ENCODE measurements around the gene MED8. TPM values are rescaled to one million over a fixed set of nuclear protein-coding genes. Genes with fewer than 3 reads are reported as not detected.

Gene MED8
- polyA plus RNA-seq, 2 of the 4 experiments (the other 2 are of a cell fraction) = 21.8 to 33.9 TPM

- H3K4me3 ChIP-seq = no peak overlapping the region
- H3K9me3 ChIP-seq = no peaks in the 10 kb centered on the region
- FAIRE-seq (no peak), ATAC-seq (no peak), DNase-seq (ENCODE audit: low read depth in 1 of 2, low spot score in 1 of 2) (no peak)
- 81% methylated on average over 6 of the region's 7 CpGs for WGBS (ENCODE audit: missing lambda C conversion rate)
- H3K27ac ChIP-seq = no peak overlapping the region
- H3K4me1 ChIP-seq = no peaks in the 10 kb centered on the region
- ChIA-PET POLR2A (no interaction called here), CTCF (interaction anchor here (1.5 kb wide), 1 partner anchor 208 kb away, joined by 4 read pairs; no protein-coding TSS in a partner anchor)
- H3K4me2 ChIP-seq = no peak overlapping the region
- TF ChIP-seq HOXA7 (CRISPR knock-in tag; IDR thresholded peaks at IDR 0.05) = no peak
- no peak for TF ChIP-seq CBX8 (IDR thresholded peaks at IDR 0.05)
- TF ChIP-seq ZNF302 (CRISPR knock-in tag; IDR thresholded peaks at IDR 0.05) = no peak
- no peak for TF ChIP-seq RCOR1 (IDR thresholded peaks at IDR 0.05; ENCODE audit: low read depth, low read length)
- no peak for TF ChIP-seq NR3C1 (IDR thresholded peaks at IDR 0.05)
- TF ChIP-seq HOXB13 (CRISPR knock-in tag; IDR thresholded peaks at IDR 0.05; ENCODE audit: low read depth) = no peak
- TF ChIP-seq, protein P1, sequence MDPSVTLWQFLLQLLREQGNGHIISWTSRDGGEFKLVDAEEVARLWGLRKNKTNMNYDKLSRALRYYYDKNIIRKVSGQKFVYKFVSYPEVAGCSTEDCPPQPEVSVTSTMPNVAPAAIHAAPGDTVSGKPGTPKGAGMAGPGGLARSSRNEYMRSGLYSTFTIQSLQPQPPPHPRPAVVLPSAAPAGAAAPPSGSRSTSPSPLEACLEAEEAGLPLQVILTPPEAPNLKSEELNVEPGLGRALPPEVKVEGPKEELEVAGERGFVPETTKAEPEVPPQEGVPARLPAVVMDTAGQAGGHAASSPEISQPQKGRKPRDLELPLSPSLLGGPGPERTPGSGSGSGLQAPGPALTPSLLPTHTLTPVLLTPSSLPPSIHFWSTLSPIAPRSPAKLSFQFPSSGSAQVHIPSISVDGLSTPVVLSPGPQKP (IDR thresholded peaks at IDR 0.05; ENCODE audit: low read depth, low read length) = no peak
- TF ChIP-seq, protein P2, sequence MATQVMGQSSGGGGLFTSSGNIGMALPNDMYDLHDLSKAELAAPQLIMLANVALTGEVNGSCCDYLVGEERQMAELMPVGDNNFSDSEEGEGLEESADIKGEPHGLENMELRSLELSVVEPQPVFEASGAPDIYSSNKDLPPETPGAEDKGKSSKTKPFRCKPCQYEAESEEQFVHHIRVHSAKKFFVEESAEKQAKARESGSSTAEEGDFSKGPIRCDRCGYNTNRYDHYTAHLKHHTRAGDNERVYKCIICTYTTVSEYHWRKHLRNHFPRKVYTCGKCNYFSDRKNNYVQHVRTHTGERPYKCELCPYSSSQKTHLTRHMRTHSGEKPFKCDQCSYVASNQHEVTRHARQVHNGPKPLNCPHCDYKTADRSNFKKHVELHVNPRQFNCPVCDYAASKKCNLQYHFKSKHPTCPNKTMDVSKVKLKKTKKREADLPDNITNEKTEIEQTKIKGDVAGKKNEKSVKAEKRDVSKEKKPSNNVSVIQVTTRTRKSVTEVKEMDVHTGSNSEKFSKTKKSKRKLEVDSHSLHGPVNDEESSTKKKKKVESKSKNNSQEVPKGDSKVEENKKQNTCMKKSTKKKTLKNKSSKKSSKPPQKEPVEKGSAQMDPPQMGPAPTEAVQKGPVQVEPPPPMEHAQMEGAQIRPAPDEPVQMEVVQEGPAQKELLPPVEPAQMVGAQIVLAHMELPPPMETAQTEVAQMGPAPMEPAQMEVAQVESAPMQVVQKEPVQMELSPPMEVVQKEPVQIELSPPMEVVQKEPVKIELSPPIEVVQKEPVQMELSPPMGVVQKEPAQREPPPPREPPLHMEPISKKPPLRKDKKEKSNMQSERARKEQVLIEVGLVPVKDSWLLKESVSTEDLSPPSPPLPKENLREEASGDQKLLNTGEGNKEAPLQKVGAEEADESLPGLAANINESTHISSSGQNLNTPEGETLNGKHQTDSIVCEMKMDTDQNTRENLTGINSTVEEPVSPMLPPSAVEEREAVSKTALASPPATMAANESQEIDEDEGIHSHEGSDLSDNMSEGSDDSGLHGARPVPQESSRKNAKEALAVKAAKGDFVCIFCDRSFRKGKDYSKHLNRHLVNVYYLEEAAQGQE (IDR thresholded peaks at IDR 0.05) = no peak
- no peak for TF ChIP-seq CEBPB (IDR thresholded peaks at IDR 0.05)
- no peak for TF ChIP-seq RNF2 (IDR thresholded peaks at IDR 0.05; ENCODE audit: borderline replicate concordance, low read depth)
- no peak for TF ChIP-seq NFE2L2 (conservative IDR thresholded peaks at IDR 0.05; ENCODE audit: low read length)
These were observed 44.7 kb upstream of the MED8 start for GRCh38 chr1:43434256-43434655.

- FAIRE-seq = no peak
- CTCF ChIA-PET = interaction anchor here (0.9 kb wide), 1 partner anchor 18 kb away, joined by 3 read pairs; no protein-coding TSS in a partner anchor
- no peak overlapping the region for H3K4me3 ChIP-seq
- H3K9me3 ChIP-seq = no peaks in the 10 kb centered on the region
- DNase-seq (ENCODE audit: low read depth in 1 of 2, low spot score in 1 of 2) = no peak
- 100% methylated on average over 3 of the region's 5 CpGs for WGBS (ENCODE audit: missing lambda C conversion rate)
- POLR2A ChIA-PET = no interaction called here
- no peak overlapping the region for H3K4me2 ChIP-seq
- ATAC-seq = no peak
- no peak overlapping the region for H3K27ac ChIP-seq
- no peaks in the 10 kb centered on the region for H3K4me1 ChIP-seq
- TF ChIP-seq E2F6 (IDR thresholded peaks at IDR 0.05; ENCODE audit: borderline replicate concordance, low read depth) (no peak), JUN (IDR thresholded peaks at IDR 0.05) (no peak), POLR2AphosphoS2 (conservative IDR thresholded peaks at IDR 0.05; ENCODE audit: low read length) (no peak), SMC3 (IDR thresholded peaks at IDR 0.05) (no peak), CHD2 (IDR thresholded peaks at IDR 0.05; ENCODE audit: low read length, partially characterized antibody) (no peak), SREBF2 (IDR thresholded peaks at IDR 0.05) (no peak), MYC (IDR thresholded peaks at IDR 0.05; ENCODE audit: borderline replicate concordance, low read length) (no peak), HOXB13 (CRISPR knock-in tag; IDR thresholded peaks at IDR 0.05; ENCODE audit: low read depth) (no peak), CHD4 (IDR thresholded peaks at IDR 0.05; ENCODE audit: borderline replicate concordance) (no peak), ZC3H11A (IDR thresholded peaks at IDR 0.05) (no peak), TFCP2L1 (CRISPR knock-in tag; IDR thresholded peaks at IDR 0.05) (no peak), HOXB5 (CRISPR knock-in tag; IDR thresholded peaks at IDR 0.05) (no peak), EHF (CRISPR knock-in tag; IDR thresholded peaks at IDR 0.05) (no peak), POLR2A (IDR thresholded peaks at IDR 0.05; ENCODE audit: low read length) (no peak), GATA3 (IDR thresholded peaks at IDR 0.05; ENCODE audit: borderline replicate concordance) (no peak), RARB (CRISPR knock-in tag; IDR thresholded peaks at IDR 0.05) (no peak)
- TF ChIP-seq, protein P1 (IDR thresholded peaks at IDR 0.05; ENCODE audit: low read depth, low read length) = no peak
- TF ChIP-seq, protein P3, sequence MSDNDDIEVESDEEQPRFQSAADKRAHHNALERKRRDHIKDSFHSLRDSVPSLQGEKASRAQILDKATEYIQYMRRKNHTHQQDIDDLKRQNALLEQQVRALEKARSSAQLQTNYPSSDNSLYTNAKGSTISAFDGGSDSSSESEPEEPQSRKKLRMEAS (IDR thresholded peaks at IDR 0.05) = no peak
- TF ChIP-seq, protein P2 (IDR thresholded peaks at IDR 0.05) = no peak
- TF ChIP-seq, protein P4, sequence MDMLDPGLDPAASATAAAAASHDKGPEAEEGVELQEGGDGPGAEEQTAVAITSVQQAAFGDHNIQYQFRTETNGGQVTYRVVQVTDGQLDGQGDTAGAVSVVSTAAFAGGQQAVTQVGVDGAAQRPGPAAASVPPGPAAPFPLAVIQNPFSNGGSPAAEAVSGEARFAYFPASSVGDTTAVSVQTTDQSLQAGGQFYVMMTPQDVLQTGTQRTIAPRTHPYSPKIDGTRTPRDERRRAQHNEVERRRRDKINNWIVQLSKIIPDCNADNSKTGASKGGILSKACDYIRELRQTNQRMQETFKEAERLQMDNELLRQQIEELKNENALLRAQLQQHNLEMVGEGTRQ (IDR thresholded peaks at IDR 0.05) = no peak
These were observed 43.3 kb upstream of the MED8 start for GRCh38 chr1:43432907-43433306.
